ENCODE data around the gene ZKSCAN8.

ZKSCAN8 gene

DNA sequence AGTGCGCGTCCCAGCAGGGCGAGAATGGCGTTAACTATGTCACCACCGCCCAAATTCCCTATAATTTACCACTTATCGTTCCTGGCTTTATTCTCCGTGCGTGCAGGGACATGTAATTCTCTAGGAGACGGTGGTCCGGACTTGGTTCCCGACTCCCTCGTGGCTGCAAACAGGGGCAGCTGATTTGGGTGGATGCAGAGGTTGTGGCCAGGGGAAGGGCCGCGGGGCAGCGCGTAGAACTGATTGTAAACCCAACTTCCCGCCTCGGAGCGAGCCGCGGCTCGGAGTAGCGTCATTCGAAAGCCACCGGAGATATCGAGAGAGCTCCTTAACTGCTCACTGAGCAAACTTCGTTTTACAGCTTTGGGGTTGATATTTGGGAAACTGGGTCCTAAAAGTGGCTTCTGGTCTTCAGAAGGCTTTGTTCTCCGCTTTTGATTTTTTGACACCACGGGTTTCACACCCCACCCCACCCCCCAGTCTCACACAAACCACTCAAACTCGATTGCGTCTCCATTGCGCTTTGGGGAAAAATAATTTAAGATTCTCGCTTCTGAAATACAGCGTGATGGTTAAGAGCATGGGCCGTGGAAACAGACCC, 65.9 kb downstream of the ZKSCAN8 start:
- no peak for DNase-seq

DNA sequence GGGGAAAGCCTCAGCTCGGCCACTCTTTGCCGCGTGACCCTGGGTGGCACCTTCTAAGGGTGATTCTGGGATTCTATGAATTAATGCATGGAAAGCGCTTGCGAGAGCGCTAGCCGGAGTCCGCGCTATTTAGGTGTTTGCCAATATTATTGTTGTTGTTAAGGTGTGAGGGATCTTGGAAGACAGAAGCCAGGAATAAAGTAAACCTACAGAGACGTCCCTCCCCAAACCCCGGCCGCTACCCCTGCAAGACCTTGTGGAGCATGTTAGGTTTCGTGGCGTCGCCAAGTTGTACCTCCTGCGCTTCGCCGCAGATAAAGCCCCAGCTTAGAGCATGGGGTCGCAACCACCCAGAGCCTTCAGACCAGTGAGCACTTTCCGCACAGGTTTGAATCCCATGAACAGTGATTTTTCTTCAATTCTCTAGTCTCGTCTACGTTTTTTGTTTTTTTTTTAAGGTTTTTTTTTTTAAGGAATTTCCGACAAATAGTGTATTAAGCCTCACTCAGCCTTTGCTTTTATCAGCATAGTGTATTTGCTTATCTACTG, 66.5 kb downstream of the ZKSCAN8 start:
- DNase-seq = no peak

Measured in NCI-H1105 treated with DMSO at 0.1 percent for 48 hours (cell line).